HG03045 (cell line): ENCODE measurements around the gene HGD.
"Not testable (repeated sequence)": the region's sequence is repeated elsewhere in the genome, so short reads cannot be mapped to it uniquely, and the experiment has no call there.

ENCODE experiments used
- ATAC-seq: cut with Tn5 transposase; IDR thresholded peaks from one replicate; pipeline ENCODE4 v1.9.1; 2021; ENCODE audit warnings: mild to moderate bottlenecking, moderate library complexity; ENCODE audit not compliant: unreplicated experiment

HGD gene

GRCh38 chr3:120682095-120682681, at the start of gene HGD:
Gene HGD (minus strand): TSS chr3:120682239. CDS start chr3:120682111, 128 bp downstream.
- ATAC-seq, result no peak

- no peak for ATAC-seq
These were observed 48.8 kb upstream of the HGD start for GRCh38 chr3:120730576-120731542.

GRCh38 chr3:120726791-120727190, 44.8 kb upstream of the HGD start:
- no peak for ATAC-seq

GRCh38 chr3:120719167-120719834, 37.3 kb upstream of the HGD start:
- ATAC-seq, result not testable (repeated sequence)

GRCh38 chr3:120713262-120713661, 31.2 kb upstream of the HGD start:
- no peak for ATAC-seq

- no peak for ATAC-seq
These were observed 28.3 kb upstream of the HGD start for GRCh38 chr3:120710369-120710768.

GRCh38 chr3:120708408-120708807, 26.4 kb upstream of the HGD start:
- ATAC-seq, result no peak

GRCh38 chr3:120706950-120707349, 24.9 kb upstream of the HGD start:
- ATAC-seq, result no peak

- ATAC-seq, result no peak
These were observed 24.0 kb upstream of the HGD start for GRCh38 chr3:120705884-120706582.

- ATAC-seq, result no peak
These were observed 17.3 kb upstream of the HGD start for GRCh38 chr3:120699333-120699732.

GRCh38 chr3:120693439-120694171, 11.6 kb upstream of the HGD start:
- no peak for ATAC-seq

- no peak for ATAC-seq
These were observed 7.4 kb upstream of the HGD start for GRCh38 chr3:120689395-120689794.

- peak; percentile 98 for ATAC-seq
These were observed 6.1 kb upstream of the HGD start for GRCh38 chr3:120688121-120688520.

- no peak for ATAC-seq
These were observed 3.4 kb upstream of the HGD start for GRCh38 chr3:120685411-120685810.

GRCh38 chr3:120684896-120685295, 2.9 kb upstream of the HGD start:
- ATAC-seq, result no peak

- no peak for ATAC-seq
These were observed 1.7 kb upstream of the HGD start for GRCh38 chr3:120683671-120684301.

GRCh38 chr3:120683213-120683612, 1.2 kb upstream of the HGD start:
- no peak for ATAC-seq

- ATAC-seq, result no peak
These were observed 467 bp downstream of the HGD start for GRCh38 chr3:120681506-120682038.

GRCh38 chr3:120681018-120681417, 1.0 kb downstream of the HGD start:
- no peak for ATAC-seq
